ENCODE data around the gene SCARB1.
A peak's percentile ranks its signal among the peaks of the same experiment; 100 is the strongest.

SCARB1 gene

GRCh38 chr12:124861898-124862676 is 1.6 kb downstream of the SCARB1 start:
- TF ChIP-seq ZFX (IDR thresholded peaks at IDR 0.05; ENCODE audit: borderline replicate concordance) (no peak), CTCF (IDR thresholded peaks at IDR 0.05) (no peak)
- H3K27ac ChIP-seq = peak overlapping the region; percentile 93

- TF ChIP-seq CTCF (IDR thresholded peaks at IDR 0.05) (no peak), ZFX (IDR thresholded peaks at IDR 0.05; ENCODE audit: borderline replicate concordance) (no peak)
- H3K27ac ChIP-seq = peak overlapping the region; percentile 93
Observed at GRCh38 chr12:124861492-124861891, 2.2 kb downstream of the SCARB1 start.

GRCh38 chr12:124857921-124858461 is 5.7 kb downstream of the SCARB1 start:
- no peak for TF ChIP-seq CTCF (IDR thresholded peaks at IDR 0.05)
- no peak for TF ChIP-seq ZFX (IDR thresholded peaks at IDR 0.05; ENCODE audit: borderline replicate concordance)
- no peak overlapping the region; the same call in 1 of the 2 replicates for H3K27ac ChIP-seq

- H3K27ac ChIP-seq = peak overlapping the region; percentile 2; the same call in 1 of the 2 replicates
- TF ChIP-seq ZFX (IDR thresholded peaks at IDR 0.05; ENCODE audit: borderline replicate concordance) (no peak), CTCF (IDR thresholded peaks at IDR 0.05) (no peak)
Observed at GRCh38 chr12:124856842-124857178, 6.9 kb downstream of the SCARB1 start.

GRCh38 chr12:124856132-124856841 is 7.4 kb downstream of the SCARB1 start:
- H3K27ac ChIP-seq = peak overlapping the region; percentile 2; the same call in 1 of the 2 replicates
- no peak for TF ChIP-seq CTCF (IDR thresholded peaks at IDR 0.05)

- H3K27ac ChIP-seq = peak overlapping the region; percentile 2; the same call in 1 of the 2 replicates
- no peak for TF ChIP-seq ZFX (IDR thresholded peaks at IDR 0.05; ENCODE audit: borderline replicate concordance)
Observed at GRCh38 chr12:124855275-124855957, 8.2 kb downstream of the SCARB1 start.

GRCh38 chr12:124854637-124855184 is 9.0 kb downstream of the SCARB1 start:
- TF ChIP-seq ZFX (IDR thresholded peaks at IDR 0.05; ENCODE audit: borderline replicate concordance) = no peak
- TF ChIP-seq CTCF (IDR thresholded peaks at IDR 0.05) = no peak
- peak overlapping the region; percentile 2; the same call in 1 of the 2 replicates for H3K27ac ChIP-seq

Measured in 22Rv1 (cell line).